ENCODE results near the gene AGXT2.
A peak's percentile ranks its signal among the peaks of the same experiment; 100 is the strongest.

AGXT2 gene

GRCh38 chr5:35066260-35066795 is 18.6 kb upstream of the AGXT2 start:
- Mint-ChIP-seq H3K36me3 (no peaks in the 10 kb centered on the region), H3K4me1 (peaks cover 18% of the 10 kb centered on the region), H3K4me3 (no peak overlapping the region), H3K27ac (peak overlapping the region; percentile 44), H3K9me3 (no peaks in the 10 kb centered on the region), H3K27me3 (no peaks in the 10 kb centered on the region)
- ATAC-seq: peak; percentile 65

- no peaks in the 10 kb centered on the region for H3K36me3 Mint-ChIP-seq
- ATAC-seq: no peak
- no peak overlapping the region for H3K4me3 Mint-ChIP-seq
- no peaks in the 10 kb centered on the region for H3K9me3 Mint-ChIP-seq
- no peak overlapping the region for H3K27ac Mint-ChIP-seq
- peaks cover 18% of the 10 kb centered on the region for H3K4me1 Mint-ChIP-seq
- H3K27me3 Mint-ChIP-seq: no peaks in the 10 kb centered on the region
Observed at GRCh38 chr5:35063414-35063813, 15.7 kb upstream of the AGXT2 start.

GRCh38 chr5:35061211-35061770 is 13.5 kb upstream of the AGXT2 start:
- Mint-ChIP-seq H3K36me3 (no peaks in the 10 kb centered on the region), H3K4me3 (no peak overlapping the region), H3K4me1 (peaks cover 12% of the 10 kb centered on the region), H3K9me3 (no peaks in the 10 kb centered on the region), H3K27ac (no peak overlapping the region), H3K27me3 (no peaks in the 10 kb centered on the region)
- no peak for ATAC-seq

- H3K27ac Mint-ChIP-seq: no peak overlapping the region
- no peak overlapping the region for H3K4me3 Mint-ChIP-seq
- H3K27me3 Mint-ChIP-seq: no peaks in the 10 kb centered on the region
- H3K4me1 Mint-ChIP-seq: peaks cover 1% of the 10 kb centered on the region
- no peaks in the 10 kb centered on the region for H3K9me3 Mint-ChIP-seq
- H3K36me3 Mint-ChIP-seq: no peaks in the 10 kb centered on the region
- no peak for ATAC-seq
Observed at GRCh38 chr5:35060236-35060635, 12.5 kb upstream of the AGXT2 start.

GRCh38 chr5:35059251-35059650 is 11.5 kb upstream of the AGXT2 start:
- H3K9me3 Mint-ChIP-seq: no peaks in the 10 kb centered on the region
- H3K4me3 Mint-ChIP-seq: no peak overlapping the region
- H3K4me1 Mint-ChIP-seq: no peaks in the 10 kb centered on the region
- peaks cover 9% of the 10 kb centered on the region for H3K27me3 Mint-ChIP-seq
- H3K27ac Mint-ChIP-seq: no peak overlapping the region
- no peaks in the 10 kb centered on the region for H3K36me3 Mint-ChIP-seq
- no peak for ATAC-seq

- peaks cover 18% of the 10 kb centered on the region for H3K27me3 Mint-ChIP-seq
- no peaks in the 10 kb centered on the region for H3K4me1 Mint-ChIP-seq
- no peaks in the 10 kb centered on the region for H3K9me3 Mint-ChIP-seq
- ATAC-seq: no peak
- no peak overlapping the region for H3K4me3 Mint-ChIP-seq
- no peak overlapping the region for H3K27ac Mint-ChIP-seq
- H3K36me3 Mint-ChIP-seq: no peaks in the 10 kb centered on the region
Observed at GRCh38 chr5:35058374-35058788, 10.6 kb upstream of the AGXT2 start.

GRCh38 chr5:35056686-35057085 is 8.9 kb upstream of the AGXT2 start:
- H3K4me1 Mint-ChIP-seq: no peaks in the 10 kb centered on the region
- H3K36me3 Mint-ChIP-seq: no peaks in the 10 kb centered on the region
- no peaks in the 10 kb centered on the region for H3K9me3 Mint-ChIP-seq
- H3K27ac Mint-ChIP-seq: no peak overlapping the region
- H3K4me3 Mint-ChIP-seq: no peak overlapping the region
- H3K27me3 Mint-ChIP-seq: peaks cover 25% of the 10 kb centered on the region
- ATAC-seq: no peak

GRCh38 chr5:35052838-35053237 is 5.1 kb upstream of the AGXT2 start:
- H3K27me3 Mint-ChIP-seq: peaks cover 33% of the 10 kb centered on the region
- no peak overlapping the region for H3K27ac Mint-ChIP-seq
- ATAC-seq: no peak
- no peaks in the 10 kb centered on the region for H3K36me3 Mint-ChIP-seq
- no peaks in the 10 kb centered on the region for H3K4me1 Mint-ChIP-seq
- H3K4me3 Mint-ChIP-seq: no peak overlapping the region
- H3K9me3 Mint-ChIP-seq: no peaks in the 10 kb centered on the region

- Mint-ChIP-seq H3K27ac (no peak overlapping the region), H3K9me3 (no peaks in the 10 kb centered on the region), H3K4me1 (no peaks in the 10 kb centered on the region), H3K4me3 (no peak overlapping the region), H3K27me3 (peaks cover 46% of the 10 kb centered on the region), H3K36me3 (no peaks in the 10 kb centered on the region)
- no peak for ATAC-seq
Observed at GRCh38 chr5:35050541-35051126, 2.9 kb upstream of the AGXT2 start.

GRCh38 chr5:35048910-35049309 is 1.2 kb upstream of the AGXT2 start:
- no peak for ATAC-seq
- Mint-ChIP-seq H3K27me3 (peaks cover 33% of the 10 kb centered on the region), H3K9me3 (no peaks in the 10 kb centered on the region), H3K27ac (no peak overlapping the region), H3K4me3 (no peak overlapping the region), H3K4me1 (no peaks in the 10 kb centered on the region), H3K36me3 (no peaks in the 10 kb centered on the region)

- ATAC-seq: no peak
- Mint-ChIP-seq H3K27ac (no peak overlapping the region), H3K27me3 (peaks cover 21% of the 10 kb centered on the region), H3K9me3 (no peaks in the 10 kb centered on the region), H3K4me3 (no peak overlapping the region), H3K4me1 (no peaks in the 10 kb centered on the region), H3K36me3 (no peaks in the 10 kb centered on the region)
Observed at GRCh38 chr5:35046774-35047173, 975 bp downstream of the AGXT2 start.

GRCh38 chr5:35045280-35045679 is 2.5 kb downstream of the AGXT2 start:
- Mint-ChIP-seq H3K27ac (no peak overlapping the region), H3K4me3 (no peak overlapping the region), H3K27me3 (peaks cover 21% of the 10 kb centered on the region), H3K36me3 (no peaks in the 10 kb centered on the region), H3K9me3 (no peaks in the 10 kb centered on the region), H3K4me1 (no peaks in the 10 kb centered on the region)
- no peak for ATAC-seq

GRCh38 chr5:35044649-35045048 is 3.1 kb downstream of the AGXT2 start:
- no peaks in the 10 kb centered on the region for H3K36me3 Mint-ChIP-seq
- H3K4me3 Mint-ChIP-seq: no peak overlapping the region
- no peaks in the 10 kb centered on the region for H3K9me3 Mint-ChIP-seq
- no peaks in the 10 kb centered on the region for H3K4me1 Mint-ChIP-seq
- H3K27me3 Mint-ChIP-seq: peaks cover 21% of the 10 kb centered on the region
- no peak for ATAC-seq
- no peak overlapping the region for H3K27ac Mint-ChIP-seq

- peaks cover 12% of the 10 kb centered on the region for H3K27me3 Mint-ChIP-seq
- no peak for ATAC-seq
- H3K4me1 Mint-ChIP-seq: no peaks in the 10 kb centered on the region
Observed at GRCh38 chr5:35042781-35043180, 5.0 kb downstream of the AGXT2 start.

GRCh38 chr5:35041261-35041660 is 6.5 kb downstream of the AGXT2 start:
- no peaks in the 10 kb centered on the region for H3K36me3 Mint-ChIP-seq
- H3K9me3 Mint-ChIP-seq: no peaks in the 10 kb centered on the region
- no peak for ATAC-seq
- no peak overlapping the region for H3K27ac Mint-ChIP-seq
- peaks cover 3% of the 10 kb centered on the region for H3K27me3 Mint-ChIP-seq
- H3K4me3 Mint-ChIP-seq: no peak overlapping the region
- H3K4me1 Mint-ChIP-seq: no peaks in the 10 kb centered on the region

More at GRCh38 chr5:35042781-35043180, 5.0 kb downstream of the AGXT2 start:
- no peaks in the 10 kb centered on the region for H3K36me3 Mint-ChIP-seq
- H3K9me3 Mint-ChIP-seq: no peaks in the 10 kb centered on the region
- H3K4me3 Mint-ChIP-seq: no peak overlapping the region
- H3K27ac Mint-ChIP-seq: no peak overlapping the region

GRCh38 chr5:35038891-35039290 is 8.9 kb downstream of the AGXT2 start:
- ATAC-seq: no peak
- no peak overlapping the region for H3K4me3 Mint-ChIP-seq
- H3K36me3 Mint-ChIP-seq: no peaks in the 10 kb centered on the region
- no peaks in the 10 kb centered on the region for H3K27me3 Mint-ChIP-seq
- H3K4me1 Mint-ChIP-seq: no peaks in the 10 kb centered on the region
- no peak overlapping the region for H3K27ac Mint-ChIP-seq
- H3K9me3 Mint-ChIP-seq: no peaks in the 10 kb centered on the region

Measured in stimulated activated memory B cell treated with anti-CD40 and anti-IgM and Interleukin-4, amounts not matched to agents 10 μg/mL and 1 μg/mL and 100 μg/mL, for 72 hours (primary cell).